Measurements from ENCODE around the gene DOCK10.

The DOCK10 gene

GRCh38 chr2:224847381-224847780, 194.9 kb downstream of the DOCK10 start:
- Histone ChIP-seq H3K9ac (ENCODE audit: low read depth, low read length, poor library complexity) (no peak overlapping the region), H3K4me3 (ENCODE audit: low read length in 2 of 2) (no peak overlapping the region), H2BK120ac (ENCODE audit: low read depth, low read length) (no peak overlapping the region), H2AFZ (ENCODE audit: low read length) (no peak overlapping the region), H4K91ac (ENCODE audit: low read depth, low read length, poor library complexity) (no peak overlapping the region), H2BK5ac (ENCODE audit: low read length) (no peak overlapping the region), H3K27me3 (ENCODE audit: control insufficient read depth in 3 of 3, insufficient read depth in 3 of 3, low read depth in 1 of 3, low read length in 3 of 3) (no peaks in the 10 kb centered on the region), H2AK5ac (ENCODE audit: low read depth, low read length) (no peak overlapping the region), H3K14ac (ENCODE audit: low read length) (no peak overlapping the region), H3K4me1 (ENCODE audit: control insufficient read depth in 2 of 2, insufficient read depth in 1 of 2, low read depth in 1 of 2, low read length in 2 of 2) (no peaks in the 10 kb centered on the region), H3K79me1 (ENCODE audit: low read depth, low read length) (no peaks in the 10 kb centered on the region), H3K23ac (ENCODE audit: low read depth, low read length, poor library complexity) (no peak overlapping the region), H3K27ac (replicated peaks; ENCODE audit: low read length) (no peak overlapping the region), H3K9me3 (replicated peaks in 1 of 2; ENCODE audit: control insufficient read depth in 2 of 2, insufficient read depth in 1 of 2, low read depth in 1 of 2, low read length in 2 of 2) (no peaks in the 10 kb centered on the region), H2BK15ac (ENCODE audit: low read length) (no peak overlapping the region), H3K4me2 (ENCODE audit: insufficient read depth, low read length, poor library complexity, severe bottlenecking) (no peak overlapping the region), H3K4ac (ENCODE audit: low read length) (no peak overlapping the region), H3K36me3 (replicated peaks in 1 of 2; ENCODE audit: control insufficient read depth in 2 of 2, insufficient read depth in 2 of 2, low read length in 2 of 2) (no peaks in the 10 kb centered on the region), H4K8ac (ENCODE audit: low read depth, low read length) (no peak overlapping the region), H3K18ac (ENCODE audit: low read length) (no peak overlapping the region), H2BK12ac (ENCODE audit: low read length) (no peak overlapping the region)
- no peak for DNase-seq (ENCODE audit: low spot score)
- WGBS, 2 donors (ENCODE audit: extremely low coverage in 2 of 2, insufficient read length in 2 of 2, insufficient replicate concordance in 1 of 2) = no CpG with 5 or more reads among the region's 2 CpGs

- DNase-seq (ENCODE audit: low spot score) = no peak
- no peak overlapping the region for H3K9ac ChIP-seq (ENCODE audit: low read depth, low read length, poor library complexity)
- H3K36me3 ChIP-seq (replicated peaks in 1 of 2; ENCODE audit: control insufficient read depth in 2 of 2, insufficient read depth in 2 of 2, low read length in 2 of 2) = no peaks in the 10 kb centered on the region
- no peak overlapping the region for H2BK120ac ChIP-seq (ENCODE audit: low read depth, low read length)
- H4K8ac ChIP-seq (ENCODE audit: low read depth, low read length) = no peak overlapping the region
- no peak overlapping the region for H3K4ac ChIP-seq (ENCODE audit: low read length)
- no peak overlapping the region for H3K4me3 ChIP-seq (ENCODE audit: low read length in 2 of 2)
- H3K27me3 ChIP-seq (ENCODE audit: control insufficient read depth in 3 of 3, insufficient read depth in 3 of 3, low read depth in 1 of 3, low read length in 3 of 3) = no peaks in the 10 kb centered on the region
- H2BK15ac ChIP-seq (ENCODE audit: low read length) = no peak overlapping the region
- no peak overlapping the region for H3K14ac ChIP-seq (ENCODE audit: low read length)
- H3K4me1 ChIP-seq (ENCODE audit: control insufficient read depth in 2 of 2, insufficient read depth in 1 of 2, low read depth in 1 of 2, low read length in 2 of 2) = peaks cover 0 to 2% of the 10 kb centered on the region in 2 donors
- no peak overlapping the region for H3K27ac ChIP-seq (replicated peaks; ENCODE audit: low read length)
- no peak overlapping the region for H3K23ac ChIP-seq (ENCODE audit: low read depth, low read length, poor library complexity)
- H3K18ac ChIP-seq (ENCODE audit: low read length) = no peak overlapping the region
- H3K79me1 ChIP-seq (ENCODE audit: low read depth, low read length) = no peaks in the 10 kb centered on the region
- WGBS, 2 donors (ENCODE audit: extremely low coverage in 2 of 2, insufficient read length in 2 of 2, insufficient replicate concordance in 1 of 2) = no CpG with 5 or more reads among the region's 5 CpGs
- no peak overlapping the region for H4K91ac ChIP-seq (ENCODE audit: low read depth, low read length, poor library complexity)
- no peaks in the 10 kb centered on the region for H3K9me3 ChIP-seq (replicated peaks in 1 of 2; ENCODE audit: control insufficient read depth in 2 of 2, insufficient read depth in 1 of 2, low read depth in 1 of 2, low read length in 2 of 2)
- H2BK12ac ChIP-seq (ENCODE audit: low read length) = no peak overlapping the region
- H2AFZ ChIP-seq (ENCODE audit: low read length) = no peak overlapping the region
- H3K4me2 ChIP-seq (ENCODE audit: insufficient read depth, low read length, poor library complexity, severe bottlenecking) = no peak overlapping the region
- no peak overlapping the region for H2AK5ac ChIP-seq (ENCODE audit: low read depth, low read length)
- H2BK5ac ChIP-seq (ENCODE audit: low read length) = no peak overlapping the region
These were observed 195.6 kb downstream of the DOCK10 start for GRCh38 chr2:224846686-224847085.

GRCh38 chr2:224846161-224846560, 196.1 kb downstream of the DOCK10 start:
- Histone ChIP-seq H2BK12ac (ENCODE audit: low read length) (no peak overlapping the region), H3K9ac (ENCODE audit: low read depth, low read length, poor library complexity) (no peak overlapping the region), H3K27ac (replicated peaks; ENCODE audit: low read length) (no peak overlapping the region), H3K4me3 (ENCODE audit: low read length in 2 of 2) (no peak overlapping the region), H4K91ac (ENCODE audit: low read depth, low read length, poor library complexity) (no peak overlapping the region), H2BK120ac (ENCODE audit: low read depth, low read length) (no peak overlapping the region), H2BK5ac (ENCODE audit: low read length) (no peak overlapping the region), H3K36me3 (replicated peaks in 1 of 2; ENCODE audit: control insufficient read depth in 2 of 2, insufficient read depth in 2 of 2, low read length in 2 of 2) (no peaks in the 10 kb centered on the region), H2AK5ac (ENCODE audit: low read depth, low read length) (no peak overlapping the region), H2AFZ (ENCODE audit: low read length) (no peak overlapping the region), H3K23ac (ENCODE audit: low read depth, low read length, poor library complexity) (no peak overlapping the region), H3K9me3 (replicated peaks in 1 of 2; ENCODE audit: control insufficient read depth in 2 of 2, insufficient read depth in 1 of 2, low read depth in 1 of 2, low read length in 2 of 2) (no peaks in the 10 kb centered on the region), H3K18ac (ENCODE audit: low read length) (no peak overlapping the region), H3K4ac (ENCODE audit: low read length) (no peak overlapping the region), H3K14ac (ENCODE audit: low read length) (no peak overlapping the region), H3K27me3 (ENCODE audit: control insufficient read depth in 3 of 3, insufficient read depth in 3 of 3, low read depth in 1 of 3, low read length in 3 of 3) (no peaks in the 10 kb centered on the region), H4K8ac (ENCODE audit: low read depth, low read length) (no peak overlapping the region), H3K79me1 (ENCODE audit: low read depth, low read length) (no peaks in the 10 kb centered on the region), H2BK15ac (ENCODE audit: low read length) (no peak overlapping the region), H3K4me1 (ENCODE audit: control insufficient read depth in 2 of 2, insufficient read depth in 1 of 2, low read depth in 1 of 2, low read length in 2 of 2) (peaks cover 0 to 4% of the 10 kb centered on the region in 2 donors), H3K4me2 (ENCODE audit: insufficient read depth, low read length, poor library complexity, severe bottlenecking) (no peak overlapping the region)
- WGBS, 2 donors (ENCODE audit: extremely low coverage in 2 of 2, insufficient read length in 2 of 2, insufficient replicate concordance in 1 of 2) = no CpG with 5 or more reads among the region's 4 CpGs
- no peak for DNase-seq (ENCODE audit: low spot score)

GRCh38 chr2:224843141-224843540, 199.1 kb downstream of the DOCK10 start:
- Histone ChIP-seq H3K79me1 (ENCODE audit: low read depth, low read length) (no peaks in the 10 kb centered on the region), H4K8ac (ENCODE audit: low read depth, low read length) (no peak overlapping the region), H3K4me1 (ENCODE audit: control insufficient read depth in 2 of 2, insufficient read depth in 1 of 2, low read depth in 1 of 2, low read length in 2 of 2) (peaks cover 0 to 4% of the 10 kb centered on the region in 2 donors), H3K4me2 (ENCODE audit: insufficient read depth, low read length, poor library complexity, severe bottlenecking) (no peak overlapping the region), H3K4me3 (ENCODE audit: low read length in 2 of 2) (no peak overlapping the region), H3K4ac (ENCODE audit: low read length) (no peak overlapping the region), H2BK15ac (ENCODE audit: low read length) (no peak overlapping the region), H4K91ac (ENCODE audit: low read depth, low read length, poor library complexity) (no peak overlapping the region), H2BK120ac (ENCODE audit: low read depth, low read length) (no peak overlapping the region), H3K27me3 (ENCODE audit: control insufficient read depth in 3 of 3, insufficient read depth in 3 of 3, low read depth in 1 of 3, low read length in 3 of 3) (no peaks in the 10 kb centered on the region), H3K27ac (replicated peaks; ENCODE audit: low read length) (no peak overlapping the region), H3K36me3 (replicated peaks in 1 of 2; ENCODE audit: control insufficient read depth in 2 of 2, insufficient read depth in 2 of 2, low read length in 2 of 2) (peaks cover 0 to 5% of the 10 kb centered on the region in 2 donors), H2BK12ac (ENCODE audit: low read length) (no peak overlapping the region), H2BK5ac (ENCODE audit: low read length) (no peak overlapping the region), H3K14ac (ENCODE audit: low read length) (no peak overlapping the region), H3K9ac (ENCODE audit: low read depth, low read length, poor library complexity) (no peak overlapping the region), H2AK5ac (ENCODE audit: low read depth, low read length) (no peak overlapping the region), H3K23ac (ENCODE audit: low read depth, low read length, poor library complexity) (no peak overlapping the region), H3K18ac (ENCODE audit: low read length) (no peak overlapping the region), H2AFZ (ENCODE audit: low read length) (no peak overlapping the region), H3K9me3 (replicated peaks in 1 of 2; ENCODE audit: control insufficient read depth in 2 of 2, insufficient read depth in 1 of 2, low read depth in 1 of 2, low read length in 2 of 2) (peaks cover 0 to 4% of the 10 kb centered on the region in 2 donors)
- no peak for DNase-seq (ENCODE audit: low spot score)
- WGBS, 2 donors (ENCODE audit: extremely low coverage in 2 of 2, insufficient read length in 2 of 2, insufficient replicate concordance in 1 of 2) = no CpG with 5 or more reads among the region's 2 CpGs

Measured in neuronal stem cell (in vitro differentiated cells).